GM23248 (cell line): ENCODE results near the gene PRDM16. TPM values are rescaled to one million over a fixed set of nuclear protein-coding genes. Genes with fewer than 3 reads are reported as not detected.

Experiments
- DNase-seq: peaks from one replicate; pipeline ENCODE4 v3.0.0-alpha.2; 2015
- H2AFZ ChIP-seq: fragments of 200-600 bp; sonication (generic); 2 replicates; pipeline ENCODE4 v1.6.1; 2016; ENCODE audit warnings: antibody characterized with exemption
- H3F3A ChIP-seq: fragments of 200-600 bp; sonication (generic); 2 replicates; pipeline ENCODE4 v1.6.1; 2016; ENCODE audit warnings: mild to moderate bottlenecking, antibody characterized with exemption, mixed run types; ENCODE audit not compliant: insufficient read depth
- H3K27ac ChIP-seq: fragments of 200-600 bp; sonication (generic); 2 replicates; pipeline ENCODE4 v1.5.1; 2016; ENCODE audit warnings: mild to moderate bottlenecking
- H3K27me3 ChIP-seq: fragments of 200-600 bp; sonication (generic); replicated peaks from 2 replicates; pipeline ENCODE4 v1.6.1; 2016; ENCODE audit warnings: mild to moderate bottlenecking; ENCODE audit not compliant: insufficient read depth
- H3K36me3 ChIP-seq: fragments of 200-600 bp; sonication (generic); 2 replicates; pipeline ENCODE4 v1.6.1; 2016; ENCODE audit warnings: low read depth, mild to moderate bottlenecking
- H3K4me1 ChIP-seq: fragments of 200-600 bp; sonication (generic); 2 replicates; pipeline ENCODE4 v1.6.1; 2016; ENCODE audit warnings: mild to moderate bottlenecking; ENCODE audit not compliant: insufficient read depth
- H3K4me2 ChIP-seq: fragments of 200-600 bp; sonication (generic); one replicate; pipeline ENCODE4 v1.6.1; 2016; ENCODE audit warnings: mild to moderate bottlenecking; ENCODE audit not compliant: unreplicated experiment
- H3K4me3 ChIP-seq: fragments of 200-600 bp; sonication (generic); 2 replicates; pipeline ENCODE4 v1.5.1; 2016; ENCODE audit warnings: mild to moderate bottlenecking
- H3K79me2 ChIP-seq: fragments of 200-600 bp; sonication (generic); 2 replicates; pipeline ENCODE4 v1.6.1; 2016; ENCODE audit warnings: mild to moderate bottlenecking; ENCODE audit not compliant: insufficient read depth
- H3K9ac ChIP-seq: fragments of 200-600 bp; sonication (generic); 2 replicates; pipeline ENCODE4 v1.6.1; 2016; ENCODE audit warnings: mild to moderate bottlenecking
- H3K9me2 ChIP-seq: fragments of 200-600 bp; sonication (generic); 2 replicates; pipeline ENCODE4 v1.6.1; 2016; ENCODE audit warnings: mixed run types, mild to moderate bottlenecking, moderate library complexity; ENCODE audit not compliant: insufficient read depth
- H3K9me3 ChIP-seq: fragments of 200-600 bp; sonication (generic); one replicate; pipeline ENCODE4 v1.6.1; 2017; ENCODE audit warnings: low read depth
- H4K20me1 ChIP-seq: fragments of 200-600 bp; sonication (generic); 2 replicates; pipeline ENCODE4 v1.6.0; 2016; ENCODE audit not compliant: insufficient read depth
- EZH2 ChIP-seq: fragments of 200-600 bp; sonication (generic); IDR thresholded peaks from 2 replicates; pipeline ENCODE4 v1.6.1; 2018; ENCODE audit warnings: antibody characterized with exemption, mild to moderate bottlenecking; ENCODE audit not compliant: insufficient read depth, poor library complexity, severe bottlenecking
- EZH2phosphoT487 ChIP-seq: fragments of 200-600 bp; sonication (generic); IDR thresholded peaks from 2 replicates; pipeline ENCODE4 v1.6.1; 2018; ENCODE audit warnings: antibody characterized with exemption, moderate library complexity, mild to moderate bottlenecking, low read depth; ENCODE audit not compliant: insufficient read depth
- WGBS, 2 experiments: methylation state at CpG; one replicate each; pipeline ENCODE4 v1.1.6; 2015 to 2017; ENCODE audit warnings: low lambda C conversion rate in 2 of 2, low coverage in 1 of 2; ENCODE audit errors: missing lambda C conversion rate in 2 of 2; 5-methylcytosine and 5-hydroxymethylcytosine counted together
- in situ Hi-C: fragments of 300-500 bp; cut with MboI; formaldehyde crosslinking; loops from 2 replicates; pipeline ENCODE4 v1.15.0; 2020
- polyA plus RNA-seq: library from polyadenylated mRNA; unstranded; fragments of >200 nt; fragmentation: Nextera tagmentation; extraction: Ambion mirVana; gene quantifications from 2 replicates; pipeline ENCODE4 v1.2.1, GENCODE V29; 2016
- total RNA-seq: library from RNA; depleted of rRNA; stranded (reverse); fragments of >200 nt; shearing (Covaris generic); gene quantifications from 2 replicates; pipeline ENCODE4 v1.2.3, GENCODE V29; 2014

Gene PRDM16
- total and polyA plus RNA-seq, 2 experiments from 2014 or later, result 0.18 TPM; not detected in 1

- H3K4me2 ChIP-seq, result no peak overlapping the region
- H4K20me1 ChIP-seq, result no peaks in the 10 kb centered on the region
- no peak overlapping the region for H2AFZ ChIP-seq
- DNase-seq, result no peak
- WGBS, 2 experiments, result 43 to 53% methylated on average over 18 to 21 of the region's 23 CpGs
- no peak overlapping the region for H3K4me3 ChIP-seq
- peaks cover 41% of the 10 kb centered on the region for H3K27me3 ChIP-seq
- no peaks in the 10 kb centered on the region for H3F3A ChIP-seq
- H3K9me2 ChIP-seq, result no peaks in the 10 kb centered on the region
- TF ChIP-seq EZH2 (no peak), EZH2phosphoT487 (no peak)
- no peaks in the 10 kb centered on the region for H3K36me3 ChIP-seq
- H3K27ac ChIP-seq, result no peak overlapping the region
- H3K9ac ChIP-seq, result peak overlapping the region; percentile 51
- no peaks in the 10 kb centered on the region for H3K79me2 ChIP-seq
- H3K4me1 ChIP-seq, result no peaks in the 10 kb centered on the region
- H3K9me3 ChIP-seq, result no peaks in the 10 kb centered on the region
- in situ Hi-C loops, result no loop called here
Observed at GRCh38 chr1:3451994-3452865, 383.2 kb downstream of the PRDM16 start.

GRCh38 chr1:3452866-3453175 is 383.8 kb downstream of the PRDM16 start:
- no peak for TF ChIP-seq EZH2phosphoT487
- no peak for TF ChIP-seq EZH2
- Histone ChIP-seq H3K79me2 (no peaks in the 10 kb centered on the region), H4K20me1 (no peaks in the 10 kb centered on the region), H3K9me2 (no peaks in the 10 kb centered on the region), H3K4me3 (no peak overlapping the region), H3K9me3 (no peaks in the 10 kb centered on the region), H3K9ac (peak overlapping the region; percentile 51), H3K27me3 (peaks cover 41% of the 10 kb centered on the region), H3K27ac (no peak overlapping the region), H3K36me3 (no peaks in the 10 kb centered on the region), H2AFZ (no peak overlapping the region), H3F3A (no peaks in the 10 kb centered on the region), H3K4me2 (no peak overlapping the region), H3K4me1 (no peaks in the 10 kb centered on the region)
- 26 to 35% methylated on average over 5 of the region's 5 CpGs for WGBS, 2 experiments
- in situ Hi-C loops, result no loop called here
- DNase-seq, result no peak

DNA sequence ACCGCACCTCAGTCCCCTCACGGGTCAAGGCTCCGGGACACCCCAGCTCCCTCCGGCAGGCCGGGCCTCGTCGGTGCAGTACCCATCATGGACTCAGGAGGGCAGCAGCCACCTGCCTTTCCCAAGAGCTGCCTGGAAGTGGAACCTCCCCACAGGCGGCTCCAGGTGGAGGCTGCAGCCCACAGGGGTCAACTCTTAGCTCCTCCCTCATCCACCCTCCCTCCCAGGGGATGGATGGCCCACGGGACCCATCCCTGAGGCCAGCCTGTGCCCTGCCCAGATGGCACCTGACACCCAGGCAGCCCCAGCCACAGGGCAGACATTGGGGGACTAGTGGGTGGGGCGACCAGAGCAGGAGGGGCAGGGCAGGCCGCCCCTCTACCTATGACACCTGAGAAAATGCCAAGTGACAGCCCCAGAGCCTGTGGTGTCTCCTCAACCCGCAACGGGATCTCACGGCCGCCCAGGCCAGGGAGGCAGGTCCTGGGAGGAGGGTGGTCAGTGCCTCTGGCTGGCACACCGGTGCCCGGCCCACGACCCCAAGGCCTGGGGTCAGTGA is 384.3 kb downstream of the PRDM16 start:
- H3K27ac ChIP-seq, result no peak overlapping the region
- in situ Hi-C loops, result no loop called here
- 20 to 27% methylated on average over 17 to 18 of the region's 18 CpGs for WGBS, 2 experiments
- no peak overlapping the region for H3K4me2 ChIP-seq
- H3K9me2 ChIP-seq, result no peaks in the 10 kb centered on the region
- H2AFZ ChIP-seq, result no peak overlapping the region
- no peak overlapping the region for H3K9ac ChIP-seq
- TF ChIP-seq EZH2 (no peak), EZH2phosphoT487 (no peak)
- no peaks in the 10 kb centered on the region for H3K9me3 ChIP-seq
- H4K20me1 ChIP-seq, result no peaks in the 10 kb centered on the region
- H3K4me1 ChIP-seq, result no peaks in the 10 kb centered on the region
- H3F3A ChIP-seq, result no peaks in the 10 kb centered on the region
- peak; percentile 73 for DNase-seq
- H3K36me3 ChIP-seq, result no peaks in the 10 kb centered on the region
- peaks cover 40% of the 10 kb centered on the region for H3K27me3 ChIP-seq
- no peak overlapping the region for H3K4me3 ChIP-seq
- H3K79me2 ChIP-seq, result no peaks in the 10 kb centered on the region

- H3K9ac ChIP-seq, result no peak within 1 kb of the TSS
- no peak within 1 kb of the TSS for H3K4me2 ChIP-seq
- no peaks in the 10 kb centered on the region for H4K20me1 ChIP-seq
- in situ Hi-C loops, result no loop called here
- no peak within 1 kb of the TSS for H2AFZ ChIP-seq
- peak; percentile 73 for DNase-seq
- no peaks in the 10 kb centered on the region for H3K9me3 ChIP-seq
- no peaks in the 10 kb centered on the region for H3K36me3 ChIP-seq
- 7 to 9% methylated on average over 39 to 42 of the region's 84 CpGs for WGBS, 2 experiments
- no peak for TF ChIP-seq EZH2phosphoT487
- TF ChIP-seq EZH2, result no peak
- H3K27me3 ChIP-seq, result peaks cover 37% of the 10 kb centered on the region
- peak within 1 kb of the TSS; percentile 32; the same call in 1 of the 2 replicates for H3K4me3 ChIP-seq
- H3K79me2 ChIP-seq, result no peaks in the 10 kb centered on the region
- H3K4me1 ChIP-seq, result no peaks in the 10 kb centered on the region
- H3F3A ChIP-seq, result no peaks in the 10 kb centered on the region
- no peaks in the 10 kb centered on the region for H3K9me2 ChIP-seq
- no peak within 1 kb of the TSS for H3K27ac ChIP-seq
Observed at GRCh38 chr1:3453891-3454810, 385.1 kb downstream of the PRDM16 start, which contains the start of gene ARHGEF16. Gene ARHGEF16, plus strand, starts transcription at chr1:3454665. Its CDS starts 8,420 bp downstream, at chr1:3463085.
